Activated T-helper 2 cell treated with anti-CD3 and anti-CD28 coated beads, Interferon-gamma antibody, Interleukin-2, Interleukin-4, amounts not matched to agents 10 μg/mL and 5 μg/mL and 100 μg/mL, durations not matched to agents 14 hours and 24 hours and 36 hours (primary cell): ENCODE measurements around the gene HOXA11. TPM values are rescaled to one million over a fixed set of nuclear protein-coding genes. Genes with fewer than 3 reads are reported as not detected.

Experiments used
- DNase-seq: peaks from one replicate; pipeline ENCODE4 v3.0.0; 2021; ENCODE audit warnings: low spot score
- H3K27ac Mint-ChIP-seq: one replicate; pipeline ENCODE4 v1.8.0; 2021; ENCODE audit warnings: mixed read lengths
- H3K27me3 Mint-ChIP-seq: one replicate; pipeline ENCODE4 v1.8.0; 2021; ENCODE audit warnings: low read depth, mixed read lengths
- H3K36me3 Mint-ChIP-seq: one replicate; pipeline ENCODE4 v1.8.0; 2021; ENCODE audit warnings: low read depth, mixed read lengths
- H3K4me1 Mint-ChIP-seq: one replicate; pipeline ENCODE4 v1.8.0; 2021; ENCODE audit warnings: low read depth, mixed read lengths
- H3K4me3 Mint-ChIP-seq: one replicate; pipeline ENCODE4 v1.8.0; 2021; ENCODE audit warnings: low read depth, mild to moderate bottlenecking, moderate library complexity, mixed read lengths
- H3K9me3 Mint-ChIP-seq: one replicate; pipeline ENCODE4 v1.8.0; 2021; ENCODE audit warnings: mixed read lengths
- intact Hi-C: fragments of 100-400 bp; cut with micrococcal nuclease; formaldehyde crosslinking; loops from one replicate; pipeline ENCODE4 v1.15.1; 2023
- total RNA-seq: library from RNA; stranded (reverse); gene quantifications from 2 replicates; pipeline ENCODE4 v1.2.3, GENCODE V29; 2022

Gene HOXA11
- total RNA-seq, 1 donor from 2014 or later, result not detected

DNA sequence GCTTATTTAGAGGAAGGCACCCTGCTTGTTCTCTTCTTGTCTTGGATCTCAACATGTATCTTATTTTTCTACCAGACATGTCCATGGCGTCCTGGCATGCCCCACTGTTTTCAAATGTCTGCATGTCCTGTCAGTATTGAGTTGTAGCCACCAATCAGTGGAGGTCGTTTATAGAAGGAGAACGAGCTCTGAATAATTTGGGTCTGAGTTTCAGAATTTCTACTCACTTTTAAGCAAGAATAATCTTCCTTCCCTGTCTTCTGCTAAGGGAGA, 17.8 kb upstream of the HOXA11 start:
- no peak for DNase-seq
- Mint-ChIP-seq H3K4me3 (no peak overlapping the region), H3K4me1 (peaks cover 4% of the 10 kb centered on the region), H3K36me3 (no peaks in the 10 kb centered on the region), H3K27ac (no peak overlapping the region), H3K9me3 (no peaks in the 10 kb centered on the region), H3K27me3 (peaks cover 83% of the 10 kb centered on the region)
- intact Hi-C loops, result loop anchor here (1.0 kb wide), 1 partner anchor 36 kb away; no protein-coding TSS in a partner anchor

GRCh38 chr7:27202018-27202861, 17.2 kb upstream of the HOXA11 start:
- H3K4me1 Mint-ChIP-seq, result peaks cover 4% of the 10 kb centered on the region

GRCh38 chr7:27201580-27202017, 16.6 kb upstream of the HOXA11 start:
- Mint-ChIP-seq H3K9me3 (no peaks in the 10 kb centered on the region), H3K27ac (no peak overlapping the region), H3K36me3 (no peaks in the 10 kb centered on the region), H3K4me1 (peaks cover 4% of the 10 kb centered on the region), H3K4me3 (no peak overlapping the region), H3K27me3 (peaks cover 83% of the 10 kb centered on the region)
- intact Hi-C loops, result loop anchor here (1.0 to 2.0 kb wide), 2 partner anchors 15 to 37 kb away; no protein-coding TSS in a partner anchor
- no peak for DNase-seq

More at GRCh38 chr7:27202018-27202861, 17.2 kb upstream of the HOXA11 start:
- Mint-ChIP-seq H3K9me3 (no peaks in the 10 kb centered on the region), H3K27ac (no peak overlapping the region), H3K36me3 (no peaks in the 10 kb centered on the region), H3K4me3 (no peak overlapping the region), H3K27me3 (peaks cover 83% of the 10 kb centered on the region)
- DNase-seq, result no peak
- intact Hi-C loops, result loop anchor here (1.0 kb wide), 1 partner anchor 36 kb away; no protein-coding TSS in a partner anchor

GRCh38 chr7:27200761-27201579, 15.9 kb upstream of the HOXA11 start:
- Mint-ChIP-seq H3K27ac (no peak overlapping the region), H3K36me3 (no peaks in the 10 kb centered on the region), H3K4me3 (no peak overlapping the region), H3K4me1 (peaks cover 6% of the 10 kb centered on the region), H3K27me3 (peaks cover 83% of the 10 kb centered on the region), H3K9me3 (no peaks in the 10 kb centered on the region)
- no peak for DNase-seq
- intact Hi-C loops, result loop anchor here (2.0 kb wide), 1 partner anchor 14 kb away; no protein-coding TSS in a partner anchor

DNA sequence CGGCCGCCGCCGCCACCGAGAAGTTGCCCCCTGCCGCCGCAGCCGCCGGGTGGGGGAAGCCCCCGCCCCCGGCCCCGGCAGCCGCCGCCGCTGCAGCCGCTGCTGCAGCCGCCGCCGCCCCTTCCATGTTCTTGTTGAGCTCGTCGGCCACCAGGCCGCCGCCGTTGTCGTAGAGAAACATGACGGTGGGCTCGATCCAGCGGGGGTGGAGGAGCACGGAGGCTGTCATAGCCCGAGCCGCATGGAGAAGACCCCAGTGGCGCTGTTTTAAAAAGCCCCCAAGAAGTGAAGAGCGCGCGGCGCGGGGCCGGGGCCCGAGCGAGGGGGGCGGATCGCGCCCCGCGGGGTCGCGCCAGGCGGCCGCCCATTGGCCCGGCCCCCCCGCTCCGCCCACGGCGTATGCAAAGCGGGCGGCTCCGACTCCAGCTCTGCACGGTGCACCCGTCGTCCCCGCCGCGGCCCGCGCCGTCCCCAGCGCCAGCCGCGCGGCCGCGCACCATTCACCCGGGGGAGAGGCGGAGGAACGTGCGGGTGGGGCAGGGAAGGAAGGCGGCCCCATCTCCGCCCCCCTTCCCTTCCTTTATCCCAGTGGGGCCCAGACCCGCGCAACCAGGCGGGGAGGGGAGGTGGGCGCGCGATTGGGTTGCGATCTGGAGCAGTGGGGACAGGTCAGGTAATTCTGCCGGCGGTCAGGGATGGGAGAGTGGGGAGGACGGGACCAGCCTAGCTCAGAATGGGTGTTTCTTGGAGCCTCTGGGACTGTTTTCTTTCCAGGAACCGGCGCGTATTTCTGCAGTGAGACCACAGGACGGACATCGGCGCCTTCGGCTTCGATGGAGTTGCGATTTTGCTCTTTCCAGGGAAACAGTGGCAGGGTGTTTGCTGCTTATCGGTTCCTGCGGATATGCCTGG, 15.1 kb upstream of the HOXA11 start, which contains the start of gene HOXA13:
Gene HOXA13 (minus strand): TSS at position 243 of the 912 bp plus-strand sequence. CDS start 14 bp downstream, at position 229.
- Mint-ChIP-seq H3K27ac (peak within 1 kb of the TSS; percentile 43), H3K4me1 (peaks cover 6% of the 10 kb centered on the region), H3K4me3 (peak within 1 kb of the TSS; percentile 37), H3K36me3 (no peaks in the 10 kb centered on the region), H3K9me3 (no peaks in the 10 kb centered on the region), H3K27me3 (peaks cover 83% of the 10 kb centered on the region)
- no peak for DNase-seq
- intact Hi-C loops, result loop anchor here (2.0 to 10.0 kb wide), 7 partner anchors 13 to 897 kb away; partner anchors contain the start of gene HOXA7

- H3K9me3 Mint-ChIP-seq, result no peaks in the 10 kb centered on the region
- no peak overlapping the region for H3K4me3 Mint-ChIP-seq
- DNase-seq, result no peak
- intact Hi-C loops, result loop anchor here (2.0 to 10.0 kb wide), 6 partner anchors 30 to 898 kb away; partner anchors contain the start of gene HOXA7
- H3K4me1 Mint-ChIP-seq, result peaks cover 6% of the 10 kb centered on the region
- peak overlapping the region; percentile 43 for H3K27ac Mint-ChIP-seq
- H3K36me3 Mint-ChIP-seq, result no peaks in the 10 kb centered on the region
- H3K27me3 Mint-ChIP-seq, result peaks cover 83% of the 10 kb centered on the region
Observed at GRCh38 chr7:27198871-27199801, 14.1 kb upstream of the HOXA11 start.

- intact Hi-C loops, result loop anchor here (2.0 to 10.0 kb wide), 6 partner anchors 29 to 899 kb away; partner anchors contain the start of gene HOXA7
- no peak overlapping the region for H3K4me3 Mint-ChIP-seq
Observed at GRCh38 chr7:27198138-27198841, 13.3 kb upstream of the HOXA11 start.

GRCh38 chr7:27197137-27198042, 12.4 kb upstream of the HOXA11 start:
- no peaks in the 10 kb centered on the region for H3K9me3 Mint-ChIP-seq
- no peak overlapping the region for H3K27ac Mint-ChIP-seq
- H3K36me3 Mint-ChIP-seq, result no peaks in the 10 kb centered on the region
- peaks cover 6% of the 10 kb centered on the region for H3K4me1 Mint-ChIP-seq
- peaks cover 83% of the 10 kb centered on the region for H3K27me3 Mint-ChIP-seq
- no peak overlapping the region for H3K4me3 Mint-ChIP-seq
- no peak for DNase-seq
- intact Hi-C loops, result loop anchor here (2.0 to 10.0 kb wide), 7 partner anchors 29 to 900 kb away; partner anchors contain the start of gene HOXA7

More at GRCh38 chr7:27198138-27198841, 13.3 kb upstream of the HOXA11 start:
- H3K9me3 Mint-ChIP-seq, result no peaks in the 10 kb centered on the region
- H3K36me3 Mint-ChIP-seq, result no peaks in the 10 kb centered on the region
- no peak for DNase-seq
- H3K27me3 Mint-ChIP-seq, result peaks cover 86% of the 10 kb centered on the region
- H3K27ac Mint-ChIP-seq, result no peak overlapping the region
- H3K4me1 Mint-ChIP-seq, result peaks cover 6% of the 10 kb centered on the region

- intact Hi-C loops, result loop anchor here (1.0 to 10.0 kb wide), 7 partner anchors 39 to 901 kb away; partner anchors contain the start of gene HOXA7
- H3K4me3 Mint-ChIP-seq, result no peak overlapping the region
Observed at GRCh38 chr7:27196287-27196767, 11.3 kb upstream of the HOXA11 start.

More at GRCh38 chr7:27196287-27196767, 11.3 kb upstream of the HOXA11 start:
- no peak overlapping the region for H3K27ac Mint-ChIP-seq
- H3K9me3 Mint-ChIP-seq, result no peaks in the 10 kb centered on the region
- DNase-seq, result peak; percentile 59
- peaks cover 6% of the 10 kb centered on the region for H3K4me1 Mint-ChIP-seq
- no peaks in the 10 kb centered on the region for H3K36me3 Mint-ChIP-seq
- H3K27me3 Mint-ChIP-seq, result peaks cover 82% of the 10 kb centered on the region
